NCI-H748 treated with DMSO at 0.1 percent for 48 hours (cell line): ENCODE data around the gene LRRTM4.
"Not testable (repeated sequence)": the region's sequence is repeated elsewhere in the genome, so short reads cannot be mapped to it uniquely, and the experiment has no call there.

Source experiments
- DNase-seq: peaks from one replicate; lab custom pipeline; 2025; lab: John Stamatoyannopoulos, UW

The LRRTM4 gene

GRCh38 chr2:77314721-77315120, 207.5 kb downstream of the LRRTM4 start:
- DNase-seq = peak; percentile 23

GRCh38 chr2:77310416-77310815, 211.8 kb downstream of the LRRTM4 start:
- no peak for DNase-seq

- no peak for DNase-seq
These were observed 212.5 kb downstream of the LRRTM4 start for GRCh38 chr2:77309725-77310124.

- no peak for DNase-seq
These were observed 220.7 kb downstream of the LRRTM4 start for GRCh38 chr2:77301441-77301840.

GRCh38 chr2:77296791-77297190, 225.4 kb downstream of the LRRTM4 start:
- DNase-seq = no peak

- DNase-seq = no peak
These were observed 227.7 kb downstream of the LRRTM4 start for GRCh38 chr2:77294474-77294873.

GRCh38 chr2:77284353-77284752, 237.8 kb downstream of the LRRTM4 start:
- no peak for DNase-seq

- no peak for DNase-seq
These were observed 250.9 kb downstream of the LRRTM4 start for GRCh38 chr2:77271262-77271661.

- no peak for DNase-seq
These were observed 251.7 kb downstream of the LRRTM4 start for GRCh38 chr2:77270433-77270832.

- no peak for DNase-seq
These were observed 253.6 kb downstream of the LRRTM4 start for GRCh38 chr2:77268626-77269025.

- DNase-seq = no peak
These were observed 289.2 kb downstream of the LRRTM4 start for GRCh38 chr2:77232909-77233425.

- DNase-seq = no peak
These were observed 293.8 kb downstream of the LRRTM4 start for GRCh38 chr2:77228391-77228790.

GRCh38 chr2:77210725-77211124, 311.5 kb downstream of the LRRTM4 start:
- DNase-seq = no peak

- no peak for DNase-seq
These were observed 314.8 kb downstream of the LRRTM4 start for GRCh38 chr2:77207331-77207730.

- DNase-seq = no peak
These were observed 320.4 kb downstream of the LRRTM4 start for GRCh38 chr2:77201755-77202154.

- no peak for DNase-seq
These were observed 322.8 kb downstream of the LRRTM4 start for GRCh38 chr2:77199411-77199810.

- DNase-seq = no peak
These were observed 328.2 kb downstream of the LRRTM4 start for GRCh38 chr2:77193858-77194448.

- no peak for DNase-seq
These were observed 329.3 kb downstream of the LRRTM4 start for GRCh38 chr2:77192811-77193289.

GRCh38 chr2:77191665-77192064, 330.5 kb downstream of the LRRTM4 start:
- DNase-seq = no peak

- DNase-seq = no peak
These were observed 331.3 kb downstream of the LRRTM4 start for GRCh38 chr2:77190721-77191346.

- no peak for DNase-seq
These were observed 337.1 kb downstream of the LRRTM4 start for GRCh38 chr2:77185052-77185451.

GRCh38 chr2:77179297-77179696, 342.9 kb downstream of the LRRTM4 start:
- no peak for DNase-seq

GRCh38 chr2:77175266-77175780, 346.9 kb downstream of the LRRTM4 start:
- not testable (repeated sequence) for DNase-seq
